Effector memory CD8-positive, alpha-beta T cell (primary cell): Measurements from ENCODE around the gene CPAMD8.

Experiments used
- ATAC-seq: fragments of 150-1000 bp; cut with Tn5 transposase; replicated peaks from 2 replicates; pipeline ENCODE4 v1.10.0; 2021; ENCODE audit warnings: mild to moderate bottlenecking, moderate library complexity
- DNase-seq, 3 experiments: peaks; one replicate each; pipeline ENCODE4 v3.0.0; 2021
- H3K27ac Mint-ChIP-seq, 2 donors: one replicate each; pipeline ENCODE4 v1.8.0; 2022; ENCODE audit warnings: mild to moderate bottlenecking in 2 of 2, mixed read lengths in 2 of 2, moderate library complexity in 2 of 2
- H3K27me3 Mint-ChIP-seq, 2 donors: one replicate each; pipeline ENCODE4 v1.8.0; 2022; ENCODE audit warnings: mixed read lengths in 2 of 2
- H3K36me3 Mint-ChIP-seq: one replicate; pipeline ENCODE4 v1.8.0; 2022; ENCODE audit warnings: mild to moderate bottlenecking, moderate library complexity, mixed read lengths; ENCODE audit not compliant: insufficient read depth
- H3K4me1 Mint-ChIP-seq, 2 donors: one replicate each; pipeline ENCODE4 v1.8.0; 2022; ENCODE audit warnings: low read depth in 2 of 2, mixed read lengths in 2 of 2
- H3K4me3 Mint-ChIP-seq, 2 donors: one replicate each; pipeline ENCODE4 v1.8.0; 2022; ENCODE audit warnings: mild to moderate bottlenecking in 2 of 2, mixed read lengths in 2 of 2, moderate library complexity in 2 of 2
- H3K9me3 Mint-ChIP-seq, 2 donors: one replicate each; pipeline ENCODE4 v1.8.0; 2022; ENCODE audit warnings: mixed read lengths in 2 of 2

CPAMD8 gene

GRCh38 chr19:16927883-16928282 is 98.7 kb downstream of the CPAMD8 start:
- H3K4me3 Mint-ChIP-seq, result no peak overlapping the region
- H3K27ac Mint-ChIP-seq, result no peak overlapping the region
- no peaks in the 10 kb centered on the region for H3K36me3 Mint-ChIP-seq
- peaks cover 7 to 10% of the 10 kb centered on the region in 2 donors for H3K9me3 Mint-ChIP-seq
- ATAC-seq (no peak), DNase-seq (no peak)
- H3K27me3 Mint-ChIP-seq, result peaks cover 47 to 64% of the 10 kb centered on the region in 2 donors
- no peaks in the 10 kb centered on the region for H3K4me1 Mint-ChIP-seq

- DNase-seq, result no peak
- ATAC-seq, result no peak
- Mint-ChIP-seq H3K4me1 (peaks cover 0 to 2% of the 10 kb centered on the region in 2 donors), H3K9me3 (peaks cover 9 to 10% of the 10 kb centered on the region in 2 donors), H3K27me3 (peaks cover 28 to 57% of the 10 kb centered on the region in 2 donors), H3K4me3 (no peak overlapping the region), H3K27ac (no peak overlapping the region), H3K36me3 (no peaks in the 10 kb centered on the region)
Measured at GRCh38 chr19:16922949-16923348, 103.7 kb downstream of the CPAMD8 start.

GRCh38 chr19:16922592-16922934 is 104.0 kb downstream of the CPAMD8 start:
- Mint-ChIP-seq H3K4me1 (peaks cover 0 to 2% of the 10 kb centered on the region in 2 donors), H3K4me3 (no peak overlapping the region), H3K36me3 (no peaks in the 10 kb centered on the region), H3K27ac (no peak overlapping the region), H3K9me3 (peaks cover 9 to 10% of the 10 kb centered on the region in 2 donors), H3K27me3 (peaks cover 27 to 57% of the 10 kb centered on the region in 2 donors)
- DNase-seq (no peak), ATAC-seq (no peak)

GRCh38 chr19:16921766-16922591 is 104.6 kb downstream of the CPAMD8 start:
- Mint-ChIP-seq H3K27ac (no peak overlapping the region), H3K9me3 (peaks cover 9 to 10% of the 10 kb centered on the region in 2 donors), H3K4me3 (no peak overlapping the region), H3K27me3 (peaks cover 30 to 57% of the 10 kb centered on the region in 2 donors), H3K36me3 (no peaks in the 10 kb centered on the region), H3K4me1 (peaks cover 0 to 2% of the 10 kb centered on the region in 2 donors)
- no peak for DNase-seq
- ATAC-seq, result no peak

- ATAC-seq (no peak), DNase-seq (no peak)
- no peak overlapping the region for H3K27ac Mint-ChIP-seq
- H3K27me3 Mint-ChIP-seq, result peaks cover 29 to 56% of the 10 kb centered on the region in 2 donors
- H3K36me3 Mint-ChIP-seq, result no peaks in the 10 kb centered on the region
- H3K4me1 Mint-ChIP-seq, result peaks cover 0 to 2% of the 10 kb centered on the region in 2 donors
- H3K9me3 Mint-ChIP-seq, result peaks cover 4 to 10% of the 10 kb centered on the region in 2 donors
- H3K4me3 Mint-ChIP-seq, result no peak overlapping the region
Measured at GRCh38 chr19:16920816-16921529, 105.6 kb downstream of the CPAMD8 start.

- H3K4me3 Mint-ChIP-seq, result no peak overlapping the region
- ATAC-seq (no peak), DNase-seq (no peak)
- peaks cover 0 to 2% of the 10 kb centered on the region in 2 donors for H3K9me3 Mint-ChIP-seq
- peaks cover 0 to 2% of the 10 kb centered on the region in 2 donors for H3K4me1 Mint-ChIP-seq
- H3K27me3 Mint-ChIP-seq, result peaks cover 24 to 66% of the 10 kb centered on the region in 2 donors
- H3K27ac Mint-ChIP-seq, result no peak overlapping the region
- H3K36me3 Mint-ChIP-seq, result no peaks in the 10 kb centered on the region
Measured at GRCh38 chr19:16919496-16919895, 107.1 kb downstream of the CPAMD8 start.

GRCh38 chr19:16917401-16917800 is 109.2 kb downstream of the CPAMD8 start:
- Mint-ChIP-seq H3K27ac (no peak overlapping the region), H3K4me3 (no peak overlapping the region), H3K4me1 (peaks cover 0 to under 1% of the 10 kb centered on the region in 2 donors), H3K27me3 (peaks cover 18 to 61% of the 10 kb centered on the region in 2 donors), H3K36me3 (no peaks in the 10 kb centered on the region), H3K9me3 (peaks cover 9 to 14% of the 10 kb centered on the region in 2 donors)
- DNase-seq (no peak), ATAC-seq (no peak)

- peaks cover 14 to 56% of the 10 kb centered on the region in 2 donors for H3K27me3 Mint-ChIP-seq
- H3K36me3 Mint-ChIP-seq, result no peaks in the 10 kb centered on the region
- H3K4me1 Mint-ChIP-seq, result no peaks in the 10 kb centered on the region
- H3K27ac Mint-ChIP-seq, result no peak overlapping the region
- DNase-seq (no peak), ATAC-seq (no peak)
- H3K9me3 Mint-ChIP-seq, result peaks cover 11 to 20% of the 10 kb centered on the region in 2 donors
- no peak overlapping the region for H3K4me3 Mint-ChIP-seq
Measured at GRCh38 chr19:16915734-16916133, 110.9 kb downstream of the CPAMD8 start.

GRCh38 chr19:16915135-16915534 is 111.5 kb downstream of the CPAMD8 start:
- H3K9me3 Mint-ChIP-seq, result peaks cover 11 to 20% of the 10 kb centered on the region in 2 donors

GRCh38 chr19:16914421-16914820 is 112.2 kb downstream of the CPAMD8 start:
- Mint-ChIP-seq H3K36me3 (no peaks in the 10 kb centered on the region), H3K4me1 (no peaks in the 10 kb centered on the region), H3K9me3 (peaks cover 11 to 20% of the 10 kb centered on the region in 2 donors), H3K4me3 (no peak overlapping the region), H3K27ac (no peak overlapping the region), H3K27me3 (peaks cover 10 to 49% of the 10 kb centered on the region in 2 donors)
- ATAC-seq (no peak), DNase-seq (no peak)

More at GRCh38 chr19:16915135-16915534, 111.5 kb downstream of the CPAMD8 start:
- Mint-ChIP-seq H3K4me3 (no peak overlapping the region), H3K27me3 (peaks cover 14 to 56% of the 10 kb centered on the region in 2 donors), H3K27ac (no peak overlapping the region), H3K4me1 (no peaks in the 10 kb centered on the region), H3K36me3 (no peaks in the 10 kb centered on the region)
- no peak for DNase-seq
- no peak for ATAC-seq

GRCh38 chr19:16912780-16913179 is 113.8 kb downstream of the CPAMD8 start:
- DNase-seq (no peak), ATAC-seq (no peak)
- peaks cover 9 to 20% of the 10 kb centered on the region in 2 donors for H3K9me3 Mint-ChIP-seq
- no peaks in the 10 kb centered on the region for H3K4me1 Mint-ChIP-seq
- H3K36me3 Mint-ChIP-seq, result no peaks in the 10 kb centered on the region
- no peak overlapping the region for H3K4me3 Mint-ChIP-seq
- H3K27ac Mint-ChIP-seq, result no peak overlapping the region
- H3K27me3 Mint-ChIP-seq, result peaks cover 10 to 32% of the 10 kb centered on the region in 2 donors

- Mint-ChIP-seq H3K4me3 (no peak overlapping the region), H3K27me3 (peaks cover 0 to 17% of the 10 kb centered on the region in 2 donors), H3K4me1 (no peaks in the 10 kb centered on the region), H3K27ac (no peak overlapping the region), H3K9me3 (peaks cover 9 to 20% of the 10 kb centered on the region in 2 donors), H3K36me3 (no peaks in the 10 kb centered on the region)
- DNase-seq (no peak), ATAC-seq (no peak)
Measured at GRCh38 chr19:16911046-16911445, 115.6 kb downstream of the CPAMD8 start.

- no peaks in the 10 kb centered on the region for H3K36me3 Mint-ChIP-seq
- no peak overlapping the region for H3K4me3 Mint-ChIP-seq
- peaks cover 9 to 20% of the 10 kb centered on the region in 2 donors for H3K9me3 Mint-ChIP-seq
- no peaks in the 10 kb centered on the region for H3K4me1 Mint-ChIP-seq
- H3K27me3 Mint-ChIP-seq, result no peaks in the 10 kb centered on the region
- no peak for DNase-seq
- no peak overlapping the region for H3K27ac Mint-ChIP-seq
- ATAC-seq, result no peak
Measured at GRCh38 chr19:16908759-16909158, 117.9 kb downstream of the CPAMD8 start.
